GM10248 (cell line): ENCODE data around the gene MAP1LC3A.

ENCODE experiments used
- CTCF ChIA-PET: fragments of 300-600 bp; sonication (Branson Sonifier 250); formaldehyde crosslinking; extraction: SDS; loops from one replicate; lab custom pipeline; 2021; ENCODE audit warnings: antibody characterized with exemption; lab: Yijun Ruan, JAX
- POLR2A ChIA-PET: fragments of 350-650 bp; sonication (Branson Sonifier 250); formaldehyde crosslinking; extraction: SDS; loops from one replicate; lab custom pipeline; 2020; ENCODE audit warnings: antibody characterized with exemption; lab: Yijun Ruan, JAX
- DNase-seq: peaks from one replicate; pipeline ENCODE4 v3.0.0; 2012; ENCODE audit errors: extremely low spot score
- TF ChIP-seq, protein P1 (sequence below): IDR thresholded peaks from 2 replicates; pipeline ENCODE4 v1.5.1; 2012; ENCODE audit warnings: mild to moderate bottlenecking, low read depth; ENCODE audit errors: extremely low read depth, missing control alignments, control extremely low read depth

Gene MAP1LC3A

DNA sequence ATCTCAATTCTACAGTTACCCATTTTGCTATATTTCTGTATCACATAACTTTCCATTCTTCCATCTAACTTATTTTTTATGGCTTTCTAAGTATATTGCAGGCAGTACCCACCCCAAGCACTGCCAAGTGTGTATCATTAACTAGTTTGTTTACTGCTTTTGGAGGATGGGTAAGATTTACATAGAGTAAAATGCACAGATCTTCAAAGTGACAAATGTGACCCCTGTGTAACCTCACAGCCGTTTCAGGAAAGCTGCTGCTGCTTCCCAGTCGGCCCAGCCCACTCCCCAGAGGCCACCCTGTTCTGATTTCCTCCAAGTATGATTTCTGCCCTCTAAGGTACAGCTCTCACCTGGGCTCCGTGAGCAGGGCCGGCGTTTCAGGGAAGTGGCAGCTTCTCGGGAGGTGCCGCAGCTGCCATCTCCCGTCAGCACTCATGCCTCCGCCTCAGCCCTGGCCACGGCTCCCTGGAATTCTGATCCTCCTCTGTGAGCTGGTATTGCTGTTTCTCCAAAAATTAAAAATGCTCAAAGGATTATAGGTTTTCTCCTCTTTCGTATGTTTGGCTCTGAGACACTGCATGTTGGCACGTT, 15.0 kb upstream of the MAP1LC3A start:
- TF ChIP-seq, protein P1, sequence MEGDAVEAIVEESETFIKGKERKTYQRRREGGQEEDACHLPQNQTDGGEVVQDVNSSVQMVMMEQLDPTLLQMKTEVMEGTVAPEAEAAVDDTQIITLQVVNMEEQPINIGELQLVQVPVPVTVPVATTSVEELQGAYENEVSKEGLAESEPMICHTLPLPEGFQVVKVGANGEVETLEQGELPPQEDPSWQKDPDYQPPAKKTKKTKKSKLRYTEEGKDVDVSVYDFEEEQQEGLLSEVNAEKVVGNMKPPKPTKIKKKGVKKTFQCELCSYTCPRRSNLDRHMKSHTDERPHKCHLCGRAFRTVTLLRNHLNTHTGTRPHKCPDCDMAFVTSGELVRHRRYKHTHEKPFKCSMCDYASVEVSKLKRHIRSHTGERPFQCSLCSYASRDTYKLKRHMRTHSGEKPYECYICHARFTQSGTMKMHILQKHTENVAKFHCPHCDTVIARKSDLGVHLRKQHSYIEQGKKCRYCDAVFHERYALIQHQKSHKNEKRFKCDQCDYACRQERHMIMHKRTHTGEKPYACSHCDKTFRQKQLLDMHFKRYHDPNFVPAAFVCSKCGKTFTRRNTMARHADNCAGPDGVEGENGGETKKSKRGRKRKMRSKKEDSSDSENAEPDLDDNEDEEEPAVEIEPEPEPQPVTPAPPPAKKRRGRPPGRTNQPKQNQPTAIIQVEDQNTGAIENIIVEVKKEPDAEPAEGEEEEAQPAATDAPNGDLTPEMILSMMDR = no peak
- DNase-seq = no peak
- ChIA-PET POLR2A (no interaction called here), CTCF (interaction anchor here (0.9 to 1.6 kb wide), 6 partner anchors 15 to 231 kb away, joined by 3 to 8 read pairs (median 6); partner anchors contain the start of genes DYNLRB1 and MAP1LC3A)

DNA sequence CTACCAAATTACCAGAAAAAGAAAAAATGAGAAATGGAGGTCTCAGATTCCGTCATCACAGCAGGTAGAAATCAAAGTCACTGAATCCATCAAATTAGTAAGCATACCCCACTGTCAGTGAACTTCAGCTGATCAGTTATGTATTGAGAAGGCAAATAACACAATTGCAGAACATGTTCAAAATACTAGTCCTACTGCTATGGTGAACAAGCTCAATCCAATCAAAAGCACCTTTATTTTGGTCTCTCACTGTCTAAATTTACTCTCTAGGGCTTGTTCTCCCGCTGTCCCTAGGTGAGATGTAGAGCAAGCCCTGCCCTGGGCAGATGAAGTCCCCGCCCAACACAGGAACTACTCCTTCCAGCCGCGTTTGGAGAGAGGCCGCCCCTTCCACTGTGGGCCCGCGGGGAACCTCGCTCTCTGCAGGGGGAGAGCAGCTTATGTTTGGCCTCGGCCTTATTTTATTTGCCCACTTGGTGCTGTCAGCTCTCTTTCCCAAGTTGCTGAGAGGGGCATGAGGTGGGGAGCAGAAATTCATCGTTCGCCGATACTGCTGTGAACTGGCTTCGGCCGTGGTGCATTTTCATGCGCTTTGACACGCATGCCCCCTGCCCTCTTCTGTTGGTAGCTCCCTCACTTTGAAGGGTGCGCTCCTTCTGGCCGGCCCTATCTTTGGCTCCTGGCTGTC, 14.3 kb upstream of the MAP1LC3A start:
- ChIA-PET POLR2A (no interaction called here), CTCF (interaction anchor here (0.9 to 1.6 kb wide), 6 partner anchors 18 to 232 kb away, joined by 3 to 7 read pairs (median 4); partner anchors contain the start of gene DYNLRB1)
- TF ChIP-seq, protein P1 = no peak
- no peak for DNase-seq

DNA sequence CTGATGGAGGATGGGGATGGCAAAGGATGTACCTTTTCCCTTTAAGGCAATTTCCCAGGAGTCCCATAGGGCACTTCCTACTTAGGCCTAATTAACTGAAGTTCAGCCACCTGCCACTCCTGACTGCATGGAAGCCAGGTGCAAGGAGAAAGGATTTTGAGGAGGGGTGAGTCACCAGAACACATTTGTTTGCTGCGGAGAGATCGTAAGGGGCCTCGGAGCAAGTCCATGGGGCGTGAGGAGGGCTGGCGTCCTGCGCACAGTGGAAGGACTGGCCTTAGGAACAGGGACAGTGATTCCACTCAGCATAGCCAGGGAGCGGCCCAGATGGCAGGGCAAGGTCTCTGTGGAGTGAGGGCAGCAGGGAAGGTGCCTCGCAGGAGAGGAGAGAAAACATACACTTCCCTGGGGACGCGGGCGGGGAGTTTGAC, 11.8 kb upstream of the MAP1LC3A start:
- CTCF ChIA-PET = interaction anchor here (1.3 to 2.1 kb wide), 2 partner anchors 30 to 223 kb away, joined by 3 to 7 read pairs; no protein-coding TSS in a partner anchor
- DNase-seq = no peak
- POLR2A ChIA-PET = no interaction called here
- TF ChIP-seq, protein P1 = no peak

DNA sequence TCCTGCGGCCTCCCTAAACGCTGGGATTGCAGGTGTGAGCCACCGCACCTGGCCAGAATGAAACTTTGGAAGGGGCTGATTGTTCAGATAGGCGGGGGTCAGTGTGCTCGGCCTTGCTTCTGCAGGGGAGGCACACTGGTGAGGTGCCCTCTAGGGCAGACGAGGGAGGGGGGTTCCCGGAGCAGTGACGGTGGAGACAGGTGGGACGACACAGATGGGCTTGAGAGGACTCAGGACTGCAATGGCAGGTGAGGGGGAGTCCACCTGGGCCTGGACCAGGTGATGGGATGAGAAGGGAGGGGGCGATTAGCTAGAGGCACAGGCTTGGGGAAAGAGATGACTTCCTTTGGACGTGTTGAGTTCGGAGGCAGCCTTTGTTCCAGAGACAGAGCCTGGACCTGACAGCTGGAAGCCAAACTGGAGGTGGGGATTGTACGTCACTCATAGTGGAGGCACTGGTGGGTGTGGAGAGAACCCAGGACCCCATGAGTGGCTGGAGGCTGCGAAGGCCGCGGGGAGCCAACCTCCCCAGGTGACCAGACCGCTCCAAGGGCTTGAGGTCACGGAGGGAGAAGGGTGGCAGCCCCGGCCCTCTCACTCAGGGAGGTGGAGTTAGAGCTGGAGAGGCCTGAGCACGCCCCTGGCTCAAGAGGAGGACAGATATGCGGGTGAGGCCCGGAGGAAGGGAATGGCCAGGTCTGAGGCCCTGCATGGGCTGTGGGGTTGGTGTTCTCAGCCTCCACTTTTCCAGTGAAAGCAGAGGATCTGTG, 10.5 kb upstream of the MAP1LC3A start:
- ChIA-PET CTCF (interaction anchor here (0.9 to 2.1 kb wide), 5 partner anchors 8 to 222 kb away, joined by 3 to 7 read pairs (median 4); no protein-coding TSS in a partner anchor), POLR2A (no interaction called here)
- TF ChIP-seq, protein P1 = no peak
- no peak for DNase-seq

DNA sequence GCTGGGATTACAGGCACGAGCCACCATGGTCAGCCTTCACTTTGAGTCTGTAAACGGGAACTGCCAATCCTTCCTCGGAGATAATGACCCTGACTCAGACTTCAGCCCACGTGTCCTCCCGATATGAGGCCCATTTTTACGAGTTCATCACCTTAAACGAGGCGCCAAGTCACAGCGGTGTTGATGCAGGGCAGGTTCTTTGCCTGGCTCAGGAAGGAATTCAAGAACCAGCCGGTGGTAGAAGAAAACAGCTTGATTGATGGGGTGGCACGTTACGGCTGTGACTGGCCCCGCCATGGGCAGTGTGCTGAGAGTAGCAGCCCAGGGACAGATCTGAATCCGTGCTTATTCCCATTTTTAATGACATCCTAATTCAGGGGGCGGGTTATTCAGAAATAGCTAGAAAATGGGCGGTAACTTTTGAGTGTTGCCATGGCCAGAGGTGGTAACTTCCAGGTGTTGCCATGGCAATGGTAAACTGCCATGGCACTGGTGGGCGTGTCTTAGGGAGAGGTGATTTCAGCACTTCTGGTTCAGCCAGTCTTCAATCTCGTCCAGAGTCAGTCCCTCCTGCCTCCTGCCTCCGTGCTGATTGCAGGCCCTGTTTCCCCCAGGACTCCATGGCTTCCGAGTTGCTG, 9.1 kb upstream of the MAP1LC3A start:
- DNase-seq = no peak
- ChIA-PET CTCF (interaction anchor here (0.9 to 1.5 kb wide), 4 partner anchors 9 to 31 kb away, joined by 3 to 5 read pairs (median 3); no protein-coding TSS in a partner anchor), POLR2A (no interaction called here)
- TF ChIP-seq, protein P1 = no peak
